ENCODE results near the gene CHCHD4.

- peak; percentile 22 for TF ChIP-seq POLR2A (IDR thresholded peaks at IDR 0.05; ENCODE audit: low read length)
- TF ChIP-seq GATA1 (IDR thresholded peaks at IDR 0.05; ENCODE audit: low read depth, low read length) = no peak
Measured at GRCh38 chr3:14144423-14145075, 19.9 kb upstream of the CHCHD4 start.
